Astrocyte of the cerebellum (primary cell): ENCODE results near the gene AATF.
A peak's percentile ranks its signal among the peaks of the same experiment; 100 is the strongest.

ENCODE experiments used
- DNase-seq: peaks from one replicate; pipeline ENCODE4 v3.0.0-alpha.2; 2011; ENCODE audit warnings: low read depth
- H3K4me3 ChIP-seq: 2 replicates; pipeline ENCODE4 v1.5.1; 2011; ENCODE audit warnings: mild to moderate bottlenecking, low read depth, low read length, moderate library complexity
- CTCF ChIP-seq: IDR thresholded peaks from 2 replicates; pipeline ENCODE4 v1.5.1; 2012; ENCODE audit warnings: low read length, low read depth, moderate library complexity, mild to moderate bottlenecking; ENCODE audit errors: missing control alignments
- in situ Hi-C: cut with HindIII; loops from 2 replicates; pipeline ENCODE4 v1.10.0; 2017; ENCODE audit warnings: low sequenced_read_pairs

Gene AATF

GRCh38 chr17:36945959-36946725, 2.6 kb upstream of the AATF start:
- in situ Hi-C loops: no loop called here
- DNase-seq: no peak
- TF ChIP-seq CTCF: no peak
- H3K4me3 ChIP-seq: no peak overlapping the region

GRCh38 chr17:36946726-36947091, 2.0 kb upstream of the AATF start:
- DNase-seq: no peak
- H3K4me3 ChIP-seq: no peak overlapping the region
- in situ Hi-C loops: no loop called here
- TF ChIP-seq CTCF: no peak

DNA sequence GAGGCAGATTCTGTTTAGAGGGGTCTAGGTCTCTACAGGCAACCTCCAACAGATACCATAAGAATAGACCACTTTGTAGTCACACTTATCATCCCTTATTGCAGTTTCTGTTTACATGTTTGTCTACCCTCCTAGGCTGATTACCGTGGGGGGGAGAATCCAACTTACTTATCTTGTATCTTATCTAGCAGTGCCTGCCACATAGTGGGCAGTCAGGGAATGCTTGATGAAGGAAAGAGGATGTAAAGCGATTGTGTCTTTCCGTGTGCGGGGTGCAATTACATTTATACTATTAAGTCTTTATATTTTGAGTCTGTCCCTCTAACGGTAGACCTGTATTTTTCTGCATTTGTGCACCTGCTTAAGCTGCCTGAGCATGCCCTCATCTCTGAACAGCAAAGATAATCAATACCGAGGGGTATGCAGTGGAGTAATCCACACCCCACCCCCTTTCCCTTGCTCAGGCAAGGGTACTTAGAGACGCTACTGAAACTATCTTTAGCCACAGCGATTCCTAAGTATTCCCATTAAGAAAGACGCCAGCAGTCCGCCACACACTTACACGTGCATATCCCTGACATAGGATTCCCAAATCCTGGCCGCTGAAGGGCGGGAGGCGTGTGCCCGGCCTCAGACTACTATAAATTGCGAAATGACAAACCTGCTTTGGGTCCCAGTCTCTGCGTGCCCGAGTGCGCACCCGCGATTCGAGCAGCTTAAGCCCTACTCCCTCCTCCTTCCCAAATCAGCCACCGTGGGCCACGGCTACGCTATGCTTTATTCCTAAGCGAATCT, 635 bp upstream of the AATF start:
- no peak for TF ChIP-seq CTCF
- peak overlapping the region; percentile 72 for H3K4me3 ChIP-seq
- no peak for DNase-seq
- in situ Hi-C loops: no loop called here

DNA sequence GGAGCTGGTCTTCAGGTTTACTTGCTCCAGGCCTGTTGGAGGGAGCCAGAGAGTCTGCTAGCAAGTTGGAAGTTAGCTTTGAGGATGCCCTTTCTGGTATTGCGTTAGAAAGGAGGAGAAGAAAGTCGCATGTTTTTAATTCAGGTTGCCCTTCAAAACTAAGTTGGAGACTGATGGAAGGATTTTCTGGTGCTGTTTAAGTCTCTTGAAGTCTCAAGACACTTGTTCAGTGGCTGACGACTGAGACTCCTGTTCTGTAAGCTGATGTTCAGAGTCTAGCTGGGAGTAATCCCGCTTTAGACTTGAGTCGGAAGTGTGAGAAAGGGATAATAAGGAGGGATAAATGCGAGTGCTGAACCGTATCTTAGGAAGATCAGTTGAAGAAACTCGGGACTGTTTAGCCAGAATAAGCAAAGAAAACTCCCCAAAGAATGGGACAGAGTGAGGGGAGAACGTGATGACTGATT, 740 bp downstream of the AATF start:
- peak overlapping the region; percentile 72 for H3K4me3 ChIP-seq
- DNase-seq: no peak
- in situ Hi-C loops: no loop called here
- TF ChIP-seq CTCF: no peak

GRCh38 chr17:36950027-36950426, 1.3 kb downstream of the AATF start:
- in situ Hi-C loops: no loop called here
- peak overlapping the region; percentile 72 for H3K4me3 ChIP-seq
- TF ChIP-seq CTCF: no peak
- no peak for DNase-seq

GRCh38 chr17:36951084-36951789, 2.5 kb downstream of the AATF start:
- DNase-seq: no peak
- TF ChIP-seq CTCF: no peak
- H3K4me3 ChIP-seq: no peak overlapping the region
- in situ Hi-C loops: no loop called here
